ENCODE measurements around the gene KCNS3. TPM values are rescaled to one million over a fixed set of nuclear protein-coding genes. Genes with fewer than 3 reads are reported as not detected.
A peak's percentile ranks its signal among the peaks of the same experiment; 100 is the strongest.

KCNS3 gene
- total and polyA plus RNA-seq, 2 of the 4 experiments (the other 2 are of a cell fraction), result 2.9 to 4.3 TPM

DNA sequence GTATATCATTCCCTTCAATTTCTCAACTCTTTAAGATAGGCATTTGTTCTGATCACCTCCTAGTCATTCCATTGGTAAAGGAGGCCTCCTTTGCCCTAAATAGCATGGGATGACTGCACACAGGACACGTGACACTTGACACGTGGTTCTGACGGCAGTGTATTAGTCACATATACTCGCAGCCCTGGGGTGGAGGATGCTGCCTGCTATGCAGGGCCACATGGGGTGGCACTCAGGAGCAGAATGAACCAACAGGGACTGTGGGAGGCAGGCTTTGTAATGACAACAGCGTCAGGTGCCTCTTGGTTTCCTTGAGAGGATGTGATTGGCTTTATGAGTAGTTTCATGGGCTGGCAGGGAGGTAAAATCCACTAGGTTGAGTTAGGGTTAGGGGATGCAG lies 9.3 kb upstream of the KCNS3 start:
- peaks cover 14% of the 10 kb centered on the region for H3K27me3 ChIP-seq (ENCODE audit: control insufficient read depth, insufficient read depth, low read length)
- no peak overlapping the region for H3K4ac ChIP-seq (ENCODE audit: low read depth, low read length)
- no peak overlapping the region for H2AK5ac ChIP-seq (ENCODE audit: low read depth, low read length)
- no peak overlapping the region for H3K9ac ChIP-seq (ENCODE audit: low read depth, low read length)
- H4K91ac ChIP-seq (ENCODE audit: insufficient read depth, low read depth, low read length), result no peak overlapping the region
- no peaks in the 10 kb centered on the region for H3K9me3 ChIP-seq (ENCODE audit: control insufficient read depth, insufficient read depth, low read length)
- H2BK5ac ChIP-seq (ENCODE audit: low read depth, low read length, poor library complexity, severe bottlenecking), result no peak overlapping the region
- no peak overlapping the region for H3K23ac ChIP-seq (ENCODE audit: low read depth, low read length)
- H3K4me3 ChIP-seq (ENCODE audit: insufficient read depth, low read depth, low read length), result no peak overlapping the region
- H3K56ac ChIP-seq (ENCODE audit: extremely low read depth, insufficient read depth, low read length), result no peak overlapping the region
- no peaks in the 10 kb centered on the region for H3K79me1 ChIP-seq (ENCODE audit: low read depth in 1 of 2, low read length in 2 of 2)
- CTCF ChIA-PET, result interaction anchor here (1.3 kb wide), 1 partner anchor 248 kb away, joined by 3 read pairs; no protein-coding TSS in a partner anchor
- H4K5ac ChIP-seq (ENCODE audit: low read depth, low read length), result no peak overlapping the region
- H3K18ac ChIP-seq (ENCODE audit: low read depth, low read length), result no peak overlapping the region
- H2BK120ac ChIP-seq (ENCODE audit: low read depth, low read length), result no peak overlapping the region
- H2AFZ ChIP-seq (replicated peaks; ENCODE audit: low read length, poor library complexity), result peak overlapping the region; percentile 43
- no peak overlapping the region for H3K4me2 ChIP-seq (ENCODE audit: low read depth, low read length)
- no peak for TF ChIP-seq MAFK (IDR thresholded peaks at IDR 0.05; ENCODE audit: low read depth, low read length)
- TF ChIP-seq, protein P1, sequence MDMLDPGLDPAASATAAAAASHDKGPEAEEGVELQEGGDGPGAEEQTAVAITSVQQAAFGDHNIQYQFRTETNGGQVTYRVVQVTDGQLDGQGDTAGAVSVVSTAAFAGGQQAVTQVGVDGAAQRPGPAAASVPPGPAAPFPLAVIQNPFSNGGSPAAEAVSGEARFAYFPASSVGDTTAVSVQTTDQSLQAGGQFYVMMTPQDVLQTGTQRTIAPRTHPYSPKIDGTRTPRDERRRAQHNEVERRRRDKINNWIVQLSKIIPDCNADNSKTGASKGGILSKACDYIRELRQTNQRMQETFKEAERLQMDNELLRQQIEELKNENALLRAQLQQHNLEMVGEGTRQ (IDR thresholded peaks at IDR 0.05; ENCODE audit: low read depth, low read length), result peak; percentile 82
- in situ Hi-C loops (cut with MboI; ENCODE audit: low sequenced_read_pairs) (loop anchor here (25.0 kb wide), 1 partner anchor 293 kb away; no protein-coding TSS in a partner anchor), dilution Hi-C loops (cut with HindIII; ENCODE audit: low sequenced_read_pairs, unreplicated experiment) (no loop called here), intact Hi-C loops (cut with micrococcal nuclease) (no loop called here)
- no TSS peak for BruUV-seq (replicated peaks)
- no peaks in the 10 kb centered on the region for H3K36me3 ChIP-seq (ENCODE audit: control insufficient read depth, insufficient read depth, low read length)
- no peak overlapping the region for H3K14ac ChIP-seq (replicated peaks; ENCODE audit: low read depth, low read length)
- H4K8ac ChIP-seq (ENCODE audit: low read depth in 2 of 2, low read length in 2 of 2), result no peak overlapping the region
- no peak overlapping the region for H2BK20ac ChIP-seq (ENCODE audit: low read depth, low read length)
- no peak overlapping the region for H3K27ac ChIP-seq (ENCODE audit: insufficient read depth, low read length)
- DNase-seq, result peak; percentile 16
- no peak for ATAC-seq (ENCODE audit: low read depth)
- 82% methylated on average over 4 of the region's 5 CpGs; no CpG with 5 or more reads in 1 of the 2 experiments for WGBS, 2 experiments (ENCODE audit: extremely low coverage in 2 of 2, insufficient read length in 1 of 2)
- no peak overlapping the region for H2BK15ac ChIP-seq (ENCODE audit: low read depth, low read length)
- H3K9me1 ChIP-seq (ENCODE audit: insufficient read depth, low read length), result no peaks in the 10 kb centered on the region
- no peak overlapping the region for H2AK9ac ChIP-seq (replicated peaks; ENCODE audit: low read depth, low read length, poor library complexity)
- H3K4me1 ChIP-seq (ENCODE audit: control insufficient read depth, insufficient read depth, low read length), result no peaks in the 10 kb centered on the region
- POLR2A ChIA-PET (ENCODE audit: unreplicated experiment), result no interaction called here
- no peaks in the 10 kb centered on the region for H4K20me1 ChIP-seq (ENCODE audit: insufficient read depth, low read length)

All from IMR-90 (cell line).